Fibroblast of gingiva (primary cell): Measurements from ENCODE around the gene DLGAP1.

Experiments used
- DNase-seq: peaks from one replicate; pipeline ENCODE4 v3.0.0-alpha.2; 2011; ENCODE audit warnings: low read depth

DLGAP1 gene

GRCh38 chr18:3993941-3994687, 461.0 kb downstream of the DLGAP1 start:
- DNase-seq = no peak

- peak; percentile 41 for DNase-seq
These were observed 469.4 kb downstream of the DLGAP1 start for GRCh38 chr18:3985664-3986063.

GRCh38 chr18:3985020-3985419, 470.1 kb downstream of the DLGAP1 start:
- DNase-seq = no peak

- DNase-seq = no peak
These were observed 470.8 kb downstream of the DLGAP1 start for GRCh38 chr18:3984163-3984757.

GRCh38 chr18:3983351-3983969, 471.6 kb downstream of the DLGAP1 start:
- DNase-seq = peak; percentile 77

- no peak for DNase-seq
These were observed 472.6 kb downstream of the DLGAP1 start for GRCh38 chr18:3982541-3982940.

GRCh38 chr18:3979024-3979423, 476.1 kb downstream of the DLGAP1 start:
- DNase-seq = no peak

GRCh38 chr18:3973191-3973850, 481.8 kb downstream of the DLGAP1 start:
- DNase-seq = peak; percentile 12

GRCh38 chr18:3972291-3972930, 482.7 kb downstream of the DLGAP1 start:
- no peak for DNase-seq

- DNase-seq = no peak
These were observed 484.2 kb downstream of the DLGAP1 start for GRCh38 chr18:3970929-3971328.

GRCh38 chr18:3967359-3968180, 487.5 kb downstream of the DLGAP1 start:
- DNase-seq = no peak

GRCh38 chr18:3966642-3967358, 488.3 kb downstream of the DLGAP1 start:
- DNase-seq = peak; percentile 15

- no peak for DNase-seq
These were observed 488.9 kb downstream of the DLGAP1 start for GRCh38 chr18:3966246-3966641.

- DNase-seq = no peak
These were observed 494.1 kb downstream of the DLGAP1 start for GRCh38 chr18:3960977-3961376.

GRCh38 chr18:3960142-3960541, 495.0 kb downstream of the DLGAP1 start:
- no peak for DNase-seq

- no peak for DNase-seq
These were observed 503.1 kb downstream of the DLGAP1 start for GRCh38 chr18:3952031-3952430.

- no peak for DNase-seq
These were observed 504.3 kb downstream of the DLGAP1 start for GRCh38 chr18:3950668-3951404.

GRCh38 chr18:3948958-3949357, 506.1 kb downstream of the DLGAP1 start:
- DNase-seq = no peak

- no peak for DNase-seq
These were observed 507.7 kb downstream of the DLGAP1 start for GRCh38 chr18:3947383-3947782.

GRCh38 chr18:3935305-3935704, 519.8 kb downstream of the DLGAP1 start:
- DNase-seq = no peak
